Mesendoderm (in vitro differentiated cells): ENCODE measurements around the gene PRSS38.

Experiments used
- DNase-seq: peaks from one replicate; pipeline ENCODE4 v3.0.0; 2013
- H2AK5ac ChIP-seq: 2 replicates; pipeline ENCODE4 v1.6.1; 2013; ENCODE audit warnings: low read length, inconsistent platforms
- H2BK120ac ChIP-seq: 2 replicates; pipeline ENCODE4 v1.6.1; 2013; ENCODE audit warnings: low read depth, mild to moderate bottlenecking, low read length, moderate library complexity, mixed read lengths
- H2BK15ac ChIP-seq: replicated peaks from 2 replicates; pipeline ENCODE4 v1.6.1; 2013; ENCODE audit warnings: low read depth, mild to moderate bottlenecking, moderate library complexity
- H2BK5ac ChIP-seq: 2 replicates; pipeline ENCODE4 v1.6.1; 2013; ENCODE audit warnings: low read length, inconsistent platforms
- H3K18ac ChIP-seq: 2 replicates; pipeline ENCODE4 v1.6.1; 2013; ENCODE audit warnings: mild to moderate bottlenecking, low read length, mixed read lengths
- H3K23ac ChIP-seq: one replicate; pipeline ENCODE4 v1.6.1; 2013; ENCODE audit warnings: low read length
- H3K27ac ChIP-seq: 2 replicates; pipeline ENCODE4 v1.5.1; 2013; ENCODE audit warnings: low read depth, mild to moderate bottlenecking, inconsistent platforms, low read length, moderate library complexity
- H3K27me3 ChIP-seq: 2 replicates; pipeline ENCODE4 v1.6.1; 2013; ENCODE audit warnings: low read length, control low read depth, mild to moderate bottlenecking, inconsistent platforms; ENCODE audit not compliant: insufficient read depth, poor library complexity
- H3K36me3 ChIP-seq: 2 replicates; pipeline ENCODE4 v1.6.1; 2013; ENCODE audit warnings: low read length, inconsistent platforms; ENCODE audit not compliant: control insufficient read depth, insufficient read depth
- H3K4ac ChIP-seq: one replicate; pipeline ENCODE4 v1.6.1; 2013; ENCODE audit warnings: low read depth, mild to moderate bottlenecking, low read length, moderate library complexity
- H3K4me1 ChIP-seq: 2 replicates; pipeline ENCODE4 v1.6.1; 2013; ENCODE audit warnings: low read depth, low read length, inconsistent platforms; ENCODE audit not compliant: control insufficient read depth
- H3K4me2 ChIP-seq: 2 replicates; pipeline ENCODE4 v1.6.1; 2013; ENCODE audit warnings: low read length
- H3K4me3 ChIP-seq: 2 replicates; pipeline ENCODE4 v1.5.1; 2013; ENCODE audit warnings: mild to moderate bottlenecking, low read length
- H3K56ac ChIP-seq: one replicate; pipeline ENCODE4 v1.6.1; 2013; ENCODE audit warnings: low read length
- H3K79me1 ChIP-seq: 2 replicates; pipeline ENCODE4 v1.6.1; 2013; ENCODE audit warnings: low read length, inconsistent platforms
- H3K79me2 ChIP-seq: 2 replicates; pipeline ENCODE4 v1.6.1; 2013; ENCODE audit warnings: mild to moderate bottlenecking, low read length; ENCODE audit not compliant: control insufficient read depth, insufficient read depth
- H3K9ac ChIP-seq: 2 replicates; pipeline ENCODE4 v1.6.1; 2013; ENCODE audit warnings: low read length, inconsistent platforms
- H4K5ac ChIP-seq: one replicate; pipeline ENCODE4 v1.6.1; 2013; ENCODE audit warnings: low read length
- H4K8ac ChIP-seq: one replicate; pipeline ENCODE4 v1.6.1; 2013; ENCODE audit warnings: low read depth, mild to moderate bottlenecking, control low read depth, low read length, moderate library complexity
- WGBS: extraction: QIAGEN DNeasy Blood & Tissue Kit; methylation state at CpG from one replicate; pipeline ENCODE4 v1.1.7; 2013; ENCODE audit warnings: low lambda C conversion rate, missing lambda C conversion rate; ENCODE audit not compliant: insufficient coverage; ENCODE audit errors: extremely low coverage; 5-methylcytosine and 5-hydroxymethylcytosine counted together

The PRSS38 gene

GRCh38 chr1:227786673-227787512 lies 28.6 kb upstream of the PRSS38 start:
- Histone ChIP-seq H4K8ac (no peak overlapping the region), H2BK120ac (no peak overlapping the region), H3K18ac (no peak overlapping the region), H2AK5ac (no peak overlapping the region), H3K4me3 (no peak overlapping the region), H4K5ac (no peak overlapping the region), H3K79me1 (no peaks in the 10 kb centered on the region), H3K56ac (peak overlapping the region; percentile 67), H3K4me1 (no peaks in the 10 kb centered on the region), H2BK5ac (no peak overlapping the region), H3K27ac (no peak overlapping the region), H3K36me3 (no peaks in the 10 kb centered on the region), H3K23ac (no peak overlapping the region), H3K4me2 (no peak overlapping the region), H3K27me3 (no peaks in the 10 kb centered on the region), H2BK15ac (no peak overlapping the region), H3K9ac (no peak overlapping the region), H3K79me2 (no peaks in the 10 kb centered on the region), H3K4ac (no peak overlapping the region)
- DNase-seq = no peak
- no CpG with 5 or more reads among the region's 45 CpGs for WGBS

- Histone ChIP-seq H3K4me1 (no peaks in the 10 kb centered on the region), H3K56ac (peak overlapping the region; percentile 67), H3K36me3 (no peaks in the 10 kb centered on the region), H3K4ac (no peak overlapping the region), H4K5ac (no peak overlapping the region), H3K79me2 (no peaks in the 10 kb centered on the region), H3K27ac (no peak overlapping the region), H3K9ac (peak overlapping the region; percentile 48), H3K18ac (no peak overlapping the region), H4K8ac (no peak overlapping the region), H2BK15ac (no peak overlapping the region), H2BK120ac (no peak overlapping the region), H3K27me3 (no peaks in the 10 kb centered on the region), H3K79me1 (no peaks in the 10 kb centered on the region), H3K4me2 (peak overlapping the region; percentile 59), H2BK5ac (no peak overlapping the region), H2AK5ac (no peak overlapping the region), H3K4me3 (peak overlapping the region; percentile 10), H3K23ac (no peak overlapping the region)
- peak; percentile 96 for DNase-seq
- WGBS = no CpG with 5 or more reads among the region's 60 CpGs
These were observed 27.8 kb upstream of the PRSS38 start for GRCh38 chr1:227787513-227788270.

GRCh38 chr1:227788271-227789083 lies 27.0 kb upstream of the PRSS38 start:
- no peak overlapping the region for H3K27ac ChIP-seq
- peak; percentile 88 for DNase-seq

GRCh38 chr1:227789084-227790033 lies 26.1 kb upstream of the PRSS38 start:
- Histone ChIP-seq H3K23ac (no peak overlapping the region), H3K56ac (peak overlapping the region; percentile 54), H3K27ac (no peak overlapping the region), H4K8ac (no peak overlapping the region), H3K18ac (no peak overlapping the region), H3K4ac (no peak overlapping the region), H2BK5ac (no peak overlapping the region), H3K36me3 (no peaks in the 10 kb centered on the region), H3K27me3 (no peaks in the 10 kb centered on the region), H4K5ac (no peak overlapping the region), H2BK120ac (no peak overlapping the region), H3K79me1 (no peaks in the 10 kb centered on the region), H3K9ac (peak overlapping the region; percentile 33), H2AK5ac (no peak overlapping the region), H3K4me3 (no peak overlapping the region), H2BK15ac (no peak overlapping the region), H3K4me2 (peak overlapping the region; percentile 80), H3K4me1 (no peaks in the 10 kb centered on the region), H3K79me2 (no peaks in the 10 kb centered on the region)
- DNase-seq = peak; percentile 52
- no CpG with 5 or more reads among the region's 23 CpGs for WGBS

More at GRCh38 chr1:227788271-227789083, 27.0 kb upstream of the PRSS38 start:
- Histone ChIP-seq H3K23ac (peak overlapping the region; percentile 20), H3K4me1 (no peaks in the 10 kb centered on the region), H3K4me3 (peak overlapping the region; percentile 43), H2AK5ac (no peak overlapping the region), H3K56ac (peak overlapping the region; percentile 76), H3K27me3 (no peaks in the 10 kb centered on the region), H4K8ac (no peak overlapping the region), H3K36me3 (no peaks in the 10 kb centered on the region), H4K5ac (no peak overlapping the region), H3K79me2 (no peaks in the 10 kb centered on the region), H3K18ac (no peak overlapping the region), H2BK120ac (no peak overlapping the region), H2BK15ac (no peak overlapping the region), H3K4ac (no peak overlapping the region), H3K79me1 (no peaks in the 10 kb centered on the region), H3K4me2 (peak overlapping the region; percentile 80), H2BK5ac (no peak overlapping the region), H3K9ac (peak overlapping the region; percentile 51)
- WGBS = no CpG with 5 or more reads among the region's 68 CpGs

GRCh38 chr1:227790034-227790400 lies 25.5 kb upstream of the PRSS38 start:
- Histone ChIP-seq H4K8ac (no peak overlapping the region), H4K5ac (no peak overlapping the region), H3K9ac (no peak overlapping the region), H3K4me2 (no peak overlapping the region), H3K36me3 (no peaks in the 10 kb centered on the region), H3K56ac (no peak overlapping the region), H2AK5ac (no peak overlapping the region), H2BK5ac (no peak overlapping the region), H3K79me2 (no peaks in the 10 kb centered on the region), H3K23ac (no peak overlapping the region), H3K27me3 (no peaks in the 10 kb centered on the region), H3K4me1 (no peaks in the 10 kb centered on the region), H3K27ac (no peak overlapping the region), H3K4me3 (no peak overlapping the region), H2BK15ac (no peak overlapping the region), H3K4ac (no peak overlapping the region), H3K79me1 (no peaks in the 10 kb centered on the region), H2BK120ac (no peak overlapping the region), H3K18ac (no peak overlapping the region)
- no peak for DNase-seq
- WGBS = no CpG with 5 or more reads among the region's 2 CpGs
